CD4-positive, alpha-beta T cell treated with Interleukin-17A for 4 hours (primary cell): ENCODE results near the gene PRAMEF25.
"Not testable (repeated sequence)": the region's sequence is repeated elsewhere in the genome, so short reads cannot be mapped to it uniquely, and the experiment has no call there.

ENCODE experiments used
- DNase-seq: peaks from one replicate; pipeline ENCODE4 v3.0.0-alpha.2; 2020; ENCODE audit warnings: mixed read lengths

PRAMEF25 gene

DNA sequence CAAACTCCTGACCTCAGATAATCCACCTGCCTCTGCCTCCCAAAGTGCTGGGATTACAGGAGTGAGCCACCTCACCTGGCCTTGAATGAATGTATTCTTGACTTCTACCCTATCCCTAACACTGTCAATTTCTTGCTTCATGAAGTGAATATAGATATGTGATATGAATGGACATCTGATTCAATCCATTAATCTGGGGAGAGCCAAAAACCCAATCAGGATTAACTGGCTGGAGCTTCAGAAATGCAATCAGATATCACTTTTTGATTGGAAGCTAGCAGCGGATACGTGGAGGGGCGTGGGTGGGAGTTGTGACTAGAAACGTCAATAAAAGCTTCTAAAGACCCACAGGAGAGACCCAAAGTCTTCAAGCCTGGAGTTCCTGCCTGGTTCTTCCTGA lies at the start of gene PRAMEF25:
Gene PRAMEF25, plus strand, starts transcription at position 301 of the 400 bp plus-strand sequence. CDS start 2,920 bp downstream, outside the sequence.
- not testable (repeated sequence) for DNase-seq

- DNase-seq: not testable (repeated sequence)
Measured at GRCh38 chr1:13056475-13056874, 14.1 kb upstream of the PRAMEF25 start, which contains the start of gene PRAMEF27. PRAMEF27 (minus strand) TSS chr1:13056575; CDS start chr1:13053659, 2,916 bp downstream.

GRCh38 chr1:13116754-13117153 lies 46.2 kb downstream of the PRAMEF25 start, which contains the start of gene HNRNPCL2:
HNRNPCL2 (minus strand) TSS chr1:13116854; CDS start chr1:13116400, 454 bp downstream.
- DNase-seq: not testable (repeated sequence)
